GM18507 (cell line): ENCODE data around the gene MYO3B.
"Not testable (repeated sequence)": the region's sequence is repeated elsewhere in the genome, so short reads cannot be mapped to it uniquely, and the experiment has no call there.

Experiments used
- DNase-seq: peaks from one replicate; pipeline ENCODE4 v3.0.0; 2011; ENCODE audit warnings: low read depth; ENCODE audit not compliant: insufficient read length; ENCODE audit errors: extremely low spot score
- FAIRE-seq: peaks from 2 replicates; lab custom pipeline; 2011; peaks lifted over from hg19 to GRCh38; lab: Jason Lieb, UNC

The MYO3B gene

DNA sequence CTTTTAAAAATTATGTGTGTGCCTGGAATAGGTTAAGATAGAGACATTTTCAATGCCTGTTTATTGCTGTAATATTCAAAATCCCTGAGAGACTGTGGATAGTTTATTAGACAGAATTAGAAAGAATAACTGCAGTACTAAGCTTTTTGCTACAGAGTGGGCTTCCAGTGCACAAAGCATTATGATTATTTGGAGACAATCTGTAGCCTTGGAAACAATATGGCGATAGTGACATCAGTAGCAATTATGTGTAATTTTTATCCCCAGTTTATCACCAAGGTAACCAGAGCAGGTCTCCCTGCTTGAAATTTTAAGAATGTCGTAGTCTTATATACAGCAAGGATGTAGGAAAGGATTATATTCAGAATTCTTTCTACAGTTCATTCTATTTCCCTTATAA is 100.0 kb downstream of the MYO3B start:
- no peak for FAIRE-seq
- DNase-seq, result no peak

DNA sequence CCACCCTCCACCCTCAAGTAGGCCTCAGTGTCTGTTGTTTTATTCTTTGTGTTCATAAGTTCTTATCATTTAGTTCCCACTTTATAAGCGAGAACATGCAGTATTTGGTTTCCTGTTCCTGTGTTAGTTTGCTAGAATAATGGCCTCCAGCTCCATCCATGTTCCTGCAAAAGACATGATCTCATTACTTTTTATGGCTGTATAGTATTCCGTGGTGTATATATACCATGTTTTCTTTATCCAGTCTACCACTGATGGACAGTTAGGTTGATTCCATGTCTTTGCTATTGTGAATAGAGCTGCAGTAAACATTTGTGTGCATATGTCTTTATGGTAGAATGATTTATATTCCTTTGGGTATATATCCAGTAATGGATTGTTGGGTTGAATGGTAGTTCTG is 101.7 kb downstream of the MYO3B start:
- FAIRE-seq, DNase-seq: not testable (repeated sequence)

DNA sequence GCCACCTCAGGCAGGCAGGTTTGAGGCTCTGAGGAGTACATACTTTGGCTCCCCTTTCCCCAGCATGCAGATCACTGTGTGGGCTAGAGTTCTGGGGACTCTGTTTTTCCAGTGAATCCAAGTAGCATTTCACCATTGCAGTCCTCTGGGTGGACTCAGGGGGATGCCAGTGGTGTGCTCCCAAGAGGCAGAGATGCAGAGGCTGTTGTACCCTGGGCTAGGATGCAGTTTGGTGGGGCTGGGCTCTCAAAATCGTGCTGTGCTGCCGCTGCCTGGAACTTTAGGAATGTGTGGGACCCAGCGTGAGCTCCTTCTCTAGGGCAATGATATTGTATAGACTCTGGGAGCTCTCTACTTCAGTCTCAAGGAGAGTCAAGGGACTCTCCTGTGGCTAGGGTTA is 104.9 kb downstream of the MYO3B start:
- FAIRE-seq (no peak), DNase-seq (no peak)

DNA sequence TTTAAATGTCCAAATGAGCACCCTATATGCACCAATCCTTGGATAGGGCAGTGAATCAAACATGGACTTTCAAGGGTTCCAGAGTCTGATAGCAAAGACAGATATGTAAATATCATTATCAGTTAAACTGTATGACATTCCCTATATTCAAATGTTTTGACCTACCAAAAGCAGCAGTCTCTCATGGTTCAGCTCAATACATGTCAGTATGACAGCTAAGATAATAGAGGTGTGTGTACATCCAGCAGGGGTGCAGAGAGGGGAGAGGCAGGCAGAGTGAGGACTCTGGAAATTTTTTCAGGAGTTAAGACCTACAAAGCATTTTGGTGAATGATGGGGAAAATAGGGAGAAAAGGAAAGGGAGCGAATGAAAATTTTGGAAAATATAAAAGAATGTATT is 106.3 kb downstream of the MYO3B start:
- no peak for FAIRE-seq
- DNase-seq, result no peak

GRCh38 chr2:170288859-170289258 is 110.9 kb downstream of the MYO3B start:
- FAIRE-seq (peak; percentile 38), DNase-seq (no peak)

GRCh38 chr2:170291474-170291873 is 113.5 kb downstream of the MYO3B start:
- no peak for FAIRE-seq
- no peak for DNase-seq

DNA sequence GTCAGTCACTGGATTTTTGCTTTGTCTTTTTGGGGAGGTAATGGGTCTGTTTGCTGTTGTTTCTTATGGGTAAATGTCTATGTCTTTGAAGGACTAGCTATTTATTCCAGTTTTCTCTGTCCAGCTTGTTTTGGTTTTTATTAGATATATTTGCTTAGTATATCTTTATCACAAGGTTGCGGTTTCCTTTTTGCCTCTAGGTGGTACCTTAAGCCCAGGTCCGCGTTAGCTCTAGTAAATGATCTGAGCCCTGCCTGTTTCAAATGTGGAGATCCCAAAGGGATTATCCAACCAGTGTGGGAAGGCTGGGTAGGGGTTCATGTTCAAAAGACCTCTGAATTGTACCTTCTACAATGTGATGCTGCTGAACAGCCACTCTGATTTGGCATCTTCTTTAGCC is 114.5 kb downstream of the MYO3B start:
- no peak for FAIRE-seq
- no peak for DNase-seq

- FAIRE-seq, result no peak
- no peak for DNase-seq
Observed at GRCh38 chr2:170297496-170297895, 119.5 kb downstream of the MYO3B start.

DNA sequence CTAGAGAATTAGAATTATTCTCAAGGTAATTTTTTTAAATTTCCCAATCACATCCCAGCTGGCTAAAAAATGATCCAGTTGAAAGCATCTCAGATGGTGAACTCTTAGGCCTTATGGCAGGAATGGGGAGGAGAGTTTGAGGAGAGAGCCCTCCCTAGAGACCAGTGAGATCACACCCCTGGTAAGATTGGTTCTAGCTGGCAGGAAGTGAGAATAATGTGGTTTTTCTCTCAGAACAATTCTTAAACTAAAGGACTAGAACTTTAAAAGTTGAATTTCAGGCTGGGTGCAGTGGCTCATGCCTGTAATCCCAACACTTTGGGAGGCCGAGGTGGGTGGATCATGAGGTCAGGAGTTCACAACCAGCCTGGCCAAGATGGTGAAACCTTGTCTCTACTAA is 120.2 kb downstream of the MYO3B start:
- FAIRE-seq (peak; percentile 81), DNase-seq (peak; percentile 4)

GRCh38 chr2:170298861-170299429 is 121.0 kb downstream of the MYO3B start:
- no peak for FAIRE-seq
- no peak for DNase-seq

DNA sequence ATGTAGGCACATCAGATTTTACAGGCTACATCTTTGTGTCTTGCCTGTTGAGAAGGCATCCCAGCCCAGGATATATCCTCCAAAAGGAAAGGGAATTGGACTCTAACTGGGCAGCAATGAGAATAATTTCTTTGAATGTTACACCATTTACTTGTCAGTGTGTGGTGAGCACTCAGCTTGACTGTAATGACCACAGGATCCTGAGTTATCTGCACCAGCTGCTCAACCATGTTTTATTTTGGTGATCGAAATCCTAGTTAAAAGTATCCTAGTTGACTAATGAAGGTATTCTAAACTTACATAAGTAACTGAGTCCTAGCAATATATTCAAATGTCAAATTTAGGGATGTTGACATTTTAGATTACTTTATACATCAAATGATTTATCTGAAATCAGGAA is 123.0 kb downstream of the MYO3B start:
- FAIRE-seq, result no peak

DNA sequence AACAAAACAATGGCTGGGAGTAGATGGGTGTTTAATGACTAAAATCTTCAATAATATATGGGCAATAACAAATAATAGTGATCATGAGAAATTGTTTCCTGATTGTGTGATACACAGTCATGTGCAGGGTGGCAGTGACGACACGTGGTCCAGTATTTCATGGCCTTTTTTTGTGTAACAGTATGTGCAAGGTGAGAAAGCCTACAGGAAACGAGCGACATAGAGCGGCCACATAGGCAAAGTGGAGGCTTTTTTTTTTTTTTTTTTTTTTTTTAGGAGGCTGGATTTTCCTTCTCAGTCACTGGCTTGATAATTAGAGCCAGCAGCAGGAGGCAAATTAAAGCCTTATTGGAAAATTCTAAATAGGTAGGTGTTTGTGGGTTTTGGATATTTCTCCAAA is 123.7 kb downstream of the MYO3B start:
- FAIRE-seq, result no peak
- no peak for DNase-seq

More for the DNA sequence above, 123.0 kb downstream of the MYO3B start:
- no peak for DNase-seq

DNA sequence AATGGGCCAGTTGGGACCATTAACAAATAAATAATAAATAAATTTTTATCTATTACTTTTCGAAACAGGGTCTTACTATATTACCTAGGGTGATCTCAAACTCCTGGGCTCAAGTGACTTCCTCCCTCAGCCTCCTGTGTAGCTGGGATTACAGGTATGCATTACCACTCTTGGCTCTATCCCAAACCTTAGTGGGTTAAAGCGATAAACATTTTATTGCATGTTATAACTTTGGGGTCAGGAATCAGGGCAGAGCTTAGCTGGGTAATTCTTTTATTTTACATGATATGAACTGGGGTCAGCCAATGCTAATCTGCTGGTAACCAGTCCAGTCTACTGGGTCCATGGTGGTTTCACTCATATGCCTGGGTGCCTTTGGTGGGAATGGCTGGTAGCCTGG is 127.8 kb downstream of the MYO3B start:
- DNase-seq (no peak), FAIRE-seq (no peak)

DNA sequence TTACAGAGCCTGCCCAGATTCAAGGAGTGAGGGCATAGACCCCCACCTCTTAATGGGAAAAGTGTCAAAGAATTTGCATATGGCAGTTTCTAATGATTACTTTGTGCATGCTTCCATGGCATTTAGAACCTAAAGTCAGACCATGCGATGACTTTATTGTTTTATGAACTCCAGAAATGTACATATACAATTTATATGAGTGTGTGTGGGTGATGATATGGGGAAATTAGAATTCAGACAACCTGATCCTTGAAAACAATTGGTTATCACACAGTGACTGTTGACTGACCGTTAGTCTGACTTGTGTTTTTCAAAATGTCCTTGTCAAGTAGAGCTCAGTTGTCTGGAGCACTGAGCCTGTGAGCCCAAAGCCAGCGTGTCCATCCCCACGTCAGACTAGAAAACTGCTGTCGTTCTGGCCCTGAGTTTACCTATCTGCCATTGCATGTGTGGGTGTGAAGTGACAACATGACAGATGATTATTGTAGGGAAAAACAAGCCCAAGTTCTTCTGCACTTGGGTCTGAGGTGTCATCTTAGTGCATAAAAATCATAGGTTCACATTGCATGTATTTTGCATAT is 128.4 kb downstream of the MYO3B start:
- no peak for FAIRE-seq
- DNase-seq, result no peak

DNA sequence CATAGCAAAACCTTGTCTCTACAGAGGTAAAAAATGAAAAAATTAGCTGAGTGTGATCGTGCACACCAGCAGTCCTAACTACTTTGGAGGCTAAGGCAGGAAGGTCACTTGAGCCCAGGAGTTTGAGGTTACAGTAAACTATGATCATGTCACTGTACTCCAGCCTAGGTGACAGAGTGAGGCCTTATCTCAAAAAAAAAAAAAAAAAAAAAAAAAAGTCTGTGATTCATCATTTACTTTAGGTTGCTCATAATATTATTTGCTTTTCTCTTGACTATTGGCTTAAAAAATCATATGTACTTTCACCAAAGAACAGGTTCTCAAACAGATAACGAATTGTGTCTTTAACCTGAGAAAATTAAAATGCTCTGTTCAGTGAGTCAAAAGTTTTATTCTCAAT is 129.1 kb downstream of the MYO3B start:
- FAIRE-seq (no peak), DNase-seq (no peak)

DNA sequence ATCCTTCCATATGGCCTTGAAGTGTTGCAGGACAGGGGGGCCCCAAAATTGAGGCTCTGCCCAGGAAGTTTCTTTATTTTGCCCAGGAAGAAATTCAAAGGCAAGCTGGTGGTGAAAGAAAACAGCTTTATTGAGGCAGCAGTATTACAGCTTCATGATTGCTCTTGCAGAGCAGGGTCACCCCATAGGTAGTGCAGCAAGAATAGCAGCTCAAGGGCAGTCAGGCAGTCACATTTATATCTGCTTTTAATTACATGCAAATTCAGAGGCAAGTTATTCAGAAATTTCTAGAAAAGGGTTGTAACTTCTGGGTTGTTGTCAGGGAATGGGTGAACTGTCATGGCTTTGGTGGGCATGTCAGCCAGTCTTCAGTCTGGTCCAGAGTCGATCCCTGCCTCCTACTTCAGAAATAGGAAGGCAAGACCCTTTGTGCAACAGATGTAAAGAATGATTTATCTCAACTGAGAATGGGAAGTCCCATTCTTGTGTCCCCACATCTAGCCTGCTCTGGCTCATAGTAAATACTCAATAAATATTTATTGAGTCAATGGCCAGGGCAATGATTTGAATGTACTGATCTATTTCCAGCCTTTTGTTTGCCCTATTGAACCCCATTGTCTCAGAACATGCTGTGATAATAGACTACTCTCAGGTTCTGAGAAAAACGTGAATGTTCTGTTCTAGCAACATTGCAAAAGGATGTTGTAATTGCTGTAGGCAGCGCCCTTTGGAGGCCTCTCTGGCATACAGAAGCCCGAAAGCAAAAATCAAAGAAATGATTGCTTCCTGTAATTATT is 129.8 kb downstream of the MYO3B start:
- FAIRE-seq (no peak), DNase-seq (no peak)

DNA sequence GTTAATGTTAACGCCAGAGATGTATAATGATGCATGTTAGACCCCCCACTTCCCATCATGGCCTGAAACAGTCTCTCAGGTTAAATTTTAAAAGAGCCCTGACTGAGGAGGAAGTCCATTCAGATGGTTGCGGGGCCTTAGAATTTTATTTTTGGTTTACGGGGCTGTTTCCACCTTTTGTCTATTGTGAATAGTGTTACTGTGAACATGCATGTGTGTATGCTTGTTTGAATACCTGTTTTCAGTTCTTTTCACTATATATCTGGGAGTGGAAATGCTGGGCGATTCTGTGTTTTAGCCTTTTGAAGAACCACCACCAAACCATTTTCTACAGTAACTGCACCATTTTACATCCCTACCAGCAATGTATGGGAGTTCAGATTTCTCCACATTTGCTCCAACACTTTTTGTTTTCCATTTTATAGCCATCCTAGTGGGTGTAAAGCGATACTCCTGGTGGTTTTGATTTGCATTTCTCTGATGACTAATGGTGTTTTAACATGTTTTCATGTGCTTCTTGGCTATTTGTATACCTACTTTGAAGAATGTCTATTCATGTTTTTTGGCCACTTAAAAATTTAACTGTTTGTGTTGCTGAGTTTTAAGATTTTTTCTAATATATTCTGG is 133.0 kb downstream of the MYO3B start:
- peak; percentile 51 for FAIRE-seq
- no peak for DNase-seq

GRCh38 chr2:170313347-170313991 is 135.5 kb downstream of the MYO3B start:
- no peak for DNase-seq
- no peak for FAIRE-seq

DNA sequence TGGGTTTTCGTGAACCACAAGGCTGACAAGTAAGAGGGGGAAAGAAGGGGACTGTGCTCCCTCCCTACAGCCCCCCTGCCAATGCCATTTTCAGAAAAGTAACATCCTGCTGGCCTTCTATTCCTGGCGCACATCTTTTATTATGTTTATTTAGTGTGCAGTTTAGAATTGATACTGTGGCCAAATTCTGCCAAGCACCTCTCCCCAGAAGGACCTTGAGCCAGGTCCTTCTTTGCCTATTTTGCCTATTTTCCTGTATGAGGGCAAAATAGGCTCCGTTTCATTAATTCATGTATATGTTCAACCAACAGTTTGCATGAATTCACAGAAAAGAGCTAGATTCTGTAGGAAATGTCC is 136.0 kb downstream of the MYO3B start:
- FAIRE-seq, result no peak
- DNase-seq, result no peak

DNA sequence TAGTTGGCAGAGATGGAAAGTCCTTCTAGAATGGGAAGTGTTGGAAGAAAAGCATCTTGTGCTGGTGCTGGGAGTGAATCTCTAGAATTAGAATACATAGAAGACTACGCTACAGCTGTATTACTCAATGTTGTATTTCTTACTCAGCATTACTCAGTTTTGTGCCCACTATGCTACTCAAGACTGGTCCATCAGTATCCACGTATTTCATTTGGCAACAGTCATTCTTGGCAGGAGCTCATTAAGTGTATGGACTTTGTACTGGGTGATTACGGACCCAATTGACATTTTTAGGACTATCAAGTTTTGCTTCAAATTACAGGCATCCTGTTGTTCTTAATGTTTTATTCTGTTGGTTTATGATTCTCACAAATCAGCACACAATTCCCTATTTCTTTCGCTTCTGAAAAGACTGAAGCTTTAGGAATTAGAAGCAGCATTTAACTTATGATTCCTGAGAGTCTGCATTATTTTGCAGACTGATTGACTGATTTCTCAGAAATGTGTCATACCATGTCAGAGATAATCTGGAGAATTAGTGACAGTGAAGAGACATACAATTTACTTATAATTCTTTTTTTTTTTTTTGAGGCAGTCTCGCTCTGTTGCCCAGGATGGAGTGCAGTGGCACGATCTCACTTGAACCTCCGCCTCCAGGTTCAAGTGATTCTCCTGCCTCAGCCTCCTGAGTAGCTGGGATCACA is 136.9 kb downstream of the MYO3B start:
- FAIRE-seq, result no peak

More for the DNA sequence above, 136.9 kb downstream of the MYO3B start:
- no peak for DNase-seq
